Skeletal muscle cell (primary cell): ENCODE results near the gene EN1.
A peak's percentile ranks its signal among the peaks of the same experiment; 100 is the strongest.

Source experiments
- DNase-seq: peaks from one replicate; pipeline ENCODE4 v3.0.0-alpha.2; 2010; ENCODE audit warnings: low read depth
- H3K4me3 ChIP-seq: 2 replicates; pipeline ENCODE4 v1.5.1; 2011; ENCODE audit warnings: low read depth, mild to moderate bottlenecking, control low read depth, low read length, moderate library complexity

Gene EN1

GRCh38 chr2:118856978-118857676 lies 9.7 kb upstream of the EN1 start:
- H3K4me3 ChIP-seq, result no peak overlapping the region
- DNase-seq, result no peak

GRCh38 chr2:118856330-118856977 lies 9.0 kb upstream of the EN1 start:
- no peak overlapping the region for H3K4me3 ChIP-seq
- DNase-seq, result no peak

GRCh38 chr2:118855451-118856279 lies 8.2 kb upstream of the EN1 start:
- H3K4me3 ChIP-seq, result peak overlapping the region; percentile 48
- DNase-seq, result no peak

GRCh38 chr2:118854507-118855345 lies 7.3 kb upstream of the EN1 start:
- peak overlapping the region; percentile 48 for H3K4me3 ChIP-seq
- no peak for DNase-seq

- no peak for DNase-seq
- H3K4me3 ChIP-seq, result peak overlapping the region; percentile 38
Observed at GRCh38 chr2:118853651-118854291, 6.3 kb upstream of the EN1 start.

GRCh38 chr2:118853129-118853640 lies 5.7 kb upstream of the EN1 start:
- no peak for DNase-seq
- H3K4me3 ChIP-seq, result peak overlapping the region; percentile 38

- no peak for DNase-seq
- H3K4me3 ChIP-seq, result peak overlapping the region; percentile 38
Observed at GRCh38 chr2:118852605-118853128, 5.2 kb upstream of the EN1 start.

- DNase-seq, result no peak
- no peak overlapping the region for H3K4me3 ChIP-seq
Observed at GRCh38 chr2:118851650-118852049, 4.2 kb upstream of the EN1 start.

GRCh38 chr2:118850901-118851415 lies 3.5 kb upstream of the EN1 start:
- H3K4me3 ChIP-seq, result no peak overlapping the region
- DNase-seq, result no peak

GRCh38 chr2:118850168-118850900 lies 2.9 kb upstream of the EN1 start:
- no peak overlapping the region for H3K4me3 ChIP-seq
- no peak for DNase-seq

- no peak for DNase-seq
- no peak overlapping the region for H3K4me3 ChIP-seq
Observed at GRCh38 chr2:118849226-118850167, 2.0 kb upstream of the EN1 start.

GRCh38 chr2:118848381-118849225 lies 1.2 kb upstream of the EN1 start:
- no peak for DNase-seq
- H3K4me3 ChIP-seq, result peak overlapping the region; percentile 63

GRCh38 chr2:118847762-118848172 lies 319 bp upstream of the EN1 start:
- DNase-seq, result peak; percentile 74
- peak overlapping the region; percentile 63 for H3K4me3 ChIP-seq

GRCh38 chr2:118846442-118846952 lies 951 bp downstream of the EN1 start:
- no peak for DNase-seq
- H3K4me3 ChIP-seq, result peak overlapping the region; percentile 63

GRCh38 chr2:118845522-118846441 lies 1.7 kb downstream of the EN1 start:
- peak overlapping the region; percentile 63 for H3K4me3 ChIP-seq
- no peak for DNase-seq
